HEK293 (cell line): ENCODE measurements around the gene RFESD.

Experiments used
- CTCF ChIP-seq: fragments of 450-650 bp; formaldehyde crosslinking; IDR thresholded peaks from 2 replicates; pipeline ENCODE4 v1.5.1; 2016; ENCODE audit warnings: missing biosample characterization, missing genetic modification characterization
- HOXA7 ChIP-seq: sonication (generic); formaldehyde crosslinking; IDR thresholded peaks from 2 replicates; pipeline ENCODE4 v1.8.1; 2022; ENCODE audit warnings: missing genetic modification reagents, borderline replicate concordance
- KLF16 ChIP-seq: fragments of 450-650 bp; formaldehyde crosslinking; IDR thresholded peaks from 2 replicates; pipeline ENCODE4 v1.5.1; 2017; ENCODE audit warnings: missing biosample characterization, missing genetic modification characterization
- PRDM1 ChIP-seq: fragments of 450-650 bp; formaldehyde crosslinking; IDR thresholded peaks from 2 replicates; pipeline ENCODE4; 2016; ENCODE audit warnings: missing biosample characterization, missing genetic modification characterization
- PRDM2 ChIP-seq: fragments of 450-650 bp; formaldehyde crosslinking; IDR thresholded peaks from 2 replicates; pipeline ENCODE4 v1.5.1; 2016; ENCODE audit warnings: missing biosample characterization, missing genetic modification characterization, borderline replicate concordance
- REST ChIP-seq: fragments of 450-650 bp; formaldehyde crosslinking; IDR thresholded peaks from 2 replicates; pipeline ENCODE4 v1.5.1; 2016; ENCODE audit warnings: missing biosample characterization, missing genetic modification characterization
- TCF7L2 ChIP-seq: IDR thresholded peaks from 2 replicates; pipeline ENCODE4 v1.6.1; 2011; ENCODE audit warnings: low read depth, mild to moderate bottlenecking, inconsistent platforms, low read length, moderate library complexity, borderline replicate concordance
- YY1 ChIP-seq: fragments of 450-650 bp; formaldehyde crosslinking; IDR thresholded peaks from 2 replicates; pipeline ENCODE4 v1.5.1; 2018; ENCODE audit warnings: missing biosample characterization, missing genetic modification characterization
- ZBTB17 ChIP-seq: fragments of 450-650 bp; formaldehyde crosslinking; IDR thresholded peaks from 2 replicates; pipeline ENCODE4 v1.5.1; 2016; ENCODE audit warnings: missing biosample characterization, missing genetic modification characterization
- ZBTB48 ChIP-seq: fragments of 450-650 bp; formaldehyde crosslinking; IDR thresholded peaks from 2 replicates; pipeline ENCODE4 v1.5.1; 2016; ENCODE audit warnings: missing biosample characterization, missing genetic modification characterization
- ZIC2 ChIP-seq: fragments of 450-650 bp; formaldehyde crosslinking; IDR thresholded peaks from 2 replicates; pipeline ENCODE4 v1.5.1; 2016; ENCODE audit warnings: missing biosample characterization, missing genetic modification characterization
- ZNF184 ChIP-seq: fragments of 450-650 bp; IDR thresholded peaks from 2 replicates; pipeline ENCODE4 v1.5.1; 2018; ENCODE audit warnings: missing biosample characterization, mild to moderate bottlenecking, missing genetic modification characterization
- ZNF362 ChIP-seq: fragments of 450-650 bp; formaldehyde crosslinking; IDR thresholded peaks from 2 replicates; pipeline ENCODE4 v1.5.1; 2016; ENCODE audit warnings: missing biosample characterization, missing genetic modification characterization

GRCh38 chr5:95686651-95687050 is 40.1 kb downstream of the RFESD start:
- TF ChIP-seq ZBTB17 (tag by site-specific recombination), result no peak
- TF ChIP-seq ZBTB48 (tag by site-specific recombination), result no peak
- no peak for TF ChIP-seq YY1
- no peak for TF ChIP-seq REST
- no peak for TF ChIP-seq CTCF (tag by site-specific recombination)
- no peak for TF ChIP-seq PRDM1 (tag by site-specific recombination)
- TF ChIP-seq PRDM2 (tag by site-specific recombination), result no peak
- no peak for TF ChIP-seq KLF16
- no peak for TF ChIP-seq ZIC2 (tag by site-specific recombination)
- no peak for TF ChIP-seq TCF7L2
- TF ChIP-seq ZNF184 (tag by site-specific recombination), result no peak
- TF ChIP-seq ZNF362, result no peak
- TF ChIP-seq HOXA7 (CRISPR knock-in tag), result no peak
